ENCODE results near the gene EFEMP1.

The EFEMP1 gene

GRCh38 chr2:55894720-55895119 is 28.9 kb downstream of the EFEMP1 start:
- Histone ChIP-seq H3K36me3 (ENCODE audit: insufficient read depth, low read length) (no peaks in the 10 kb centered on the region), H3K27me3 (ENCODE audit: control insufficient read depth, insufficient read depth, low read length) (no peaks in the 10 kb centered on the region), H3K4me3 (ENCODE audit: low read length) (no peak overlapping the region), H3K4me2 (ENCODE audit: low read length) (no peak overlapping the region), H3K9me3 (replicated peaks; ENCODE audit: low read length) (no peaks in the 10 kb centered on the region), H3K4me1 (ENCODE audit: control insufficient read depth, insufficient read depth, low read length) (no peaks in the 10 kb centered on the region), H3K9ac (ENCODE audit: low read depth, low read length) (no peak overlapping the region)

- Histone ChIP-seq H3K4me2 (ENCODE audit: low read length) (no peak overlapping the region), H3K9ac (ENCODE audit: low read depth, low read length) (no peak overlapping the region)
These were observed 31.9 kb downstream of the EFEMP1 start for GRCh38 chr2:55891671-55892094.

GRCh38 chr2:55888936-55889335 is 34.6 kb downstream of the EFEMP1 start:
- H3K4me1 ChIP-seq (ENCODE audit: control insufficient read depth, insufficient read depth, low read length): peaks cover 52% of the 10 kb centered on the region
- H3K9me3 ChIP-seq (replicated peaks; ENCODE audit: low read length): no peaks in the 10 kb centered on the region
- no peak overlapping the region for H3K4me3 ChIP-seq (ENCODE audit: low read length)
- no peaks in the 10 kb centered on the region for H3K27me3 ChIP-seq (ENCODE audit: control insufficient read depth, insufficient read depth, low read length)
- no peak overlapping the region for H3K4me2 ChIP-seq (ENCODE audit: low read length)
- no peaks in the 10 kb centered on the region for H3K36me3 ChIP-seq (ENCODE audit: insufficient read depth, low read length)
- no peak overlapping the region for H3K9ac ChIP-seq (ENCODE audit: low read depth, low read length)

More at GRCh38 chr2:55891671-55892094, 31.9 kb downstream of the EFEMP1 start:
- H3K4me1 ChIP-seq (ENCODE audit: control insufficient read depth, insufficient read depth, low read length): peaks cover 27% of the 10 kb centered on the region
- H3K36me3 ChIP-seq (ENCODE audit: insufficient read depth, low read length): no peaks in the 10 kb centered on the region
- H3K4me3 ChIP-seq (ENCODE audit: low read length): no peak overlapping the region
- no peaks in the 10 kb centered on the region for H3K9me3 ChIP-seq (replicated peaks; ENCODE audit: low read length)
- H3K27me3 ChIP-seq (ENCODE audit: control insufficient read depth, insufficient read depth, low read length): no peaks in the 10 kb centered on the region

- peak overlapping the region; percentile 8 for H3K9ac ChIP-seq (ENCODE audit: low read depth, low read length)
- H3K4me3 ChIP-seq (ENCODE audit: low read length): no peak overlapping the region
- H3K36me3 ChIP-seq (ENCODE audit: insufficient read depth, low read length): no peaks in the 10 kb centered on the region
- H3K9me3 ChIP-seq (replicated peaks; ENCODE audit: low read length): no peaks in the 10 kb centered on the region
- peak overlapping the region; percentile 10 for H3K4me2 ChIP-seq (ENCODE audit: low read length)
- no peaks in the 10 kb centered on the region for H3K27me3 ChIP-seq (ENCODE audit: control insufficient read depth, insufficient read depth, low read length)
- peaks cover 61% of the 10 kb centered on the region for H3K4me1 ChIP-seq (ENCODE audit: control insufficient read depth, insufficient read depth, low read length)
These were observed 35.5 kb downstream of the EFEMP1 start for GRCh38 chr2:55887901-55888624.

GRCh38 chr2:55887351-55887750 is 36.2 kb downstream of the EFEMP1 start:
- Histone ChIP-seq H3K4me2 (ENCODE audit: low read length) (peak overlapping the region; percentile 10), H3K4me3 (ENCODE audit: low read length) (no peak overlapping the region), H3K4me1 (ENCODE audit: control insufficient read depth, insufficient read depth, low read length) (peaks cover 61% of the 10 kb centered on the region), H3K9me3 (replicated peaks; ENCODE audit: low read length) (no peaks in the 10 kb centered on the region), H3K36me3 (ENCODE audit: insufficient read depth, low read length) (no peaks in the 10 kb centered on the region), H3K9ac (ENCODE audit: low read depth, low read length) (peak overlapping the region; percentile 8), H3K27me3 (ENCODE audit: control insufficient read depth, insufficient read depth, low read length) (no peaks in the 10 kb centered on the region)

- peaks cover 61% of the 10 kb centered on the region for H3K4me1 ChIP-seq (ENCODE audit: control insufficient read depth, insufficient read depth, low read length)
- peaks cover 1% of the 10 kb centered on the region for H3K36me3 ChIP-seq (ENCODE audit: insufficient read depth, low read length)
- H3K9ac ChIP-seq (ENCODE audit: low read depth, low read length): peak overlapping the region; percentile 5
These were observed 37.7 kb downstream of the EFEMP1 start for GRCh38 chr2:55885944-55886281.

GRCh38 chr2:55885127-55885943 is 38.2 kb downstream of the EFEMP1 start:
- Histone ChIP-seq H3K9ac (ENCODE audit: low read depth, low read length) (peak overlapping the region; percentile 51), H3K4me1 (ENCODE audit: control insufficient read depth, insufficient read depth, low read length) (peaks cover 61% of the 10 kb centered on the region)

More at GRCh38 chr2:55885944-55886281, 37.7 kb downstream of the EFEMP1 start:
- H3K27me3 ChIP-seq (ENCODE audit: control insufficient read depth, insufficient read depth, low read length): no peaks in the 10 kb centered on the region
- no peak overlapping the region for H3K4me2 ChIP-seq (ENCODE audit: low read length)
- no peak overlapping the region for H3K4me3 ChIP-seq (ENCODE audit: low read length)
- no peaks in the 10 kb centered on the region for H3K9me3 ChIP-seq (replicated peaks; ENCODE audit: low read length)

GRCh38 chr2:55883829-55884228 is 39.8 kb downstream of the EFEMP1 start:
- Histone ChIP-seq H3K36me3 (ENCODE audit: insufficient read depth, low read length) (peaks cover 7% of the 10 kb centered on the region), H3K4me1 (ENCODE audit: control insufficient read depth, insufficient read depth, low read length) (peaks cover 54% of the 10 kb centered on the region), H3K9ac (ENCODE audit: low read depth, low read length) (no peak overlapping the region), H3K4me2 (ENCODE audit: low read length) (no peak overlapping the region), H3K27me3 (ENCODE audit: control insufficient read depth, insufficient read depth, low read length) (no peaks in the 10 kb centered on the region), H3K9me3 (replicated peaks; ENCODE audit: low read length) (no peaks in the 10 kb centered on the region), H3K4me3 (ENCODE audit: low read length) (no peak overlapping the region)

More at GRCh38 chr2:55885127-55885943, 38.2 kb downstream of the EFEMP1 start:
- Histone ChIP-seq H3K4me2 (ENCODE audit: low read length) (peak overlapping the region; percentile 8), H3K9me3 (replicated peaks; ENCODE audit: low read length) (no peaks in the 10 kb centered on the region), H3K4me3 (ENCODE audit: low read length) (no peak overlapping the region), H3K36me3 (ENCODE audit: insufficient read depth, low read length) (peaks cover 7% of the 10 kb centered on the region), H3K27me3 (ENCODE audit: control insufficient read depth, insufficient read depth, low read length) (no peaks in the 10 kb centered on the region)

GRCh38 chr2:55883357-55883756 is 40.2 kb downstream of the EFEMP1 start:
- Histone ChIP-seq H3K9ac (ENCODE audit: low read depth, low read length) (peak overlapping the region; percentile 15), H3K36me3 (ENCODE audit: insufficient read depth, low read length) (peaks cover 7% of the 10 kb centered on the region), H3K4me2 (ENCODE audit: low read length) (no peak overlapping the region), H3K27me3 (ENCODE audit: control insufficient read depth, insufficient read depth, low read length) (no peaks in the 10 kb centered on the region), H3K4me1 (ENCODE audit: control insufficient read depth, insufficient read depth, low read length) (peaks cover 49% of the 10 kb centered on the region), H3K4me3 (ENCODE audit: low read length) (no peak overlapping the region), H3K9me3 (replicated peaks; ENCODE audit: low read length) (no peaks in the 10 kb centered on the region)

- Histone ChIP-seq H3K9ac (ENCODE audit: low read depth, low read length) (no peak overlapping the region), H3K9me3 (replicated peaks; ENCODE audit: low read length) (no peaks in the 10 kb centered on the region), H3K4me1 (ENCODE audit: control insufficient read depth, insufficient read depth, low read length) (peaks cover 45% of the 10 kb centered on the region), H3K4me2 (ENCODE audit: low read length) (no peak overlapping the region), H3K27me3 (ENCODE audit: control insufficient read depth, insufficient read depth, low read length) (no peaks in the 10 kb centered on the region), H3K4me3 (ENCODE audit: low read length) (no peak overlapping the region), H3K36me3 (ENCODE audit: insufficient read depth, low read length) (peaks cover 7% of the 10 kb centered on the region)
These were observed 40.6 kb downstream of the EFEMP1 start for GRCh38 chr2:55882954-55883353.

GRCh38 chr2:55880416-55881143 is 43.0 kb downstream of the EFEMP1 start:
- H3K4me2 ChIP-seq (ENCODE audit: low read length): no peak overlapping the region
- no peaks in the 10 kb centered on the region for H3K9me3 ChIP-seq (replicated peaks; ENCODE audit: low read length)
- H3K27me3 ChIP-seq (ENCODE audit: control insufficient read depth, insufficient read depth, low read length): no peaks in the 10 kb centered on the region
- H3K4me1 ChIP-seq (ENCODE audit: control insufficient read depth, insufficient read depth, low read length): peaks cover 46% of the 10 kb centered on the region
- H3K36me3 ChIP-seq (ENCODE audit: insufficient read depth, low read length): peaks cover 10% of the 10 kb centered on the region
- no peak overlapping the region for H3K4me3 ChIP-seq (ENCODE audit: low read length)
- no peak overlapping the region for H3K9ac ChIP-seq (ENCODE audit: low read depth, low read length)
